GM12878 (cell line): ENCODE data around the gene CDHR5. TPM values are rescaled to one million over a fixed set of nuclear protein-coding genes. Genes with fewer than 3 reads are reported as not detected.

ENCODE experiments used
- ATAC-seq: fragments of 200-7000 bp; cut with Tn5 transposase; 3 replicates; pipeline ENCODE4 v1.9.1; 2020; ENCODE audit warnings: mild to moderate bottlenecking, moderate library complexity
- BruUV-seq: library from RNA; stranded (reverse); fragments of 400-500 nt; replicated peaks from 2 replicates; lab custom pipeline; 2021; lab: Mats Ljungman, UMichigan
- CTCF ChIA-PET: fragments of 300-600 bp; sonication (Branson Sonifier 250); formaldehyde crosslinking; extraction: SDS; loops from one replicate; lab custom pipeline; 2021; ENCODE audit warnings: inconsistent platforms; lab: Yijun Ruan, JAX
- POLR2A ChIA-PET: fragments of 350-600 bp; formaldehyde crosslinking; extraction: SDS; loops from one replicate; lab custom pipeline; 2021; ENCODE audit warnings: inconsistent platforms; lab: Charles Lee
- RAD21 ChIA-PET: fragments of 300-600 bp; sonication (Branson Sonifier 250); formaldehyde crosslinking; loops from one replicate; lab custom pipeline; 2023; ENCODE audit warnings: antibody characterized with exemption; ENCODE audit not compliant: unreplicated experiment; lab: Charles Lee
- SMC1A ChIA-PET: fragments of 300-600 bp; sonication (Branson Sonifier 250); formaldehyde crosslinking; loops from one replicate; lab custom pipeline; 2023; ENCODE audit not compliant: unreplicated experiment, uncharacterized antibody; lab: Charles Lee
- DNase-seq: peaks from one replicate; pipeline ENCODE4 v3.0.0-alpha.2; 2011; ENCODE audit warnings: low read depth, low spot score
- FAIRE-seq: peaks from 3 replicates; lab custom pipeline; 2011; peaks lifted over from hg19 to GRCh38; lab: Jason Lieb, UNC
- H2AFZ ChIP-seq: 2 replicates; pipeline ENCODE4 v1.6.0; 2011; ENCODE audit warnings: low read depth, low read length, control low read depth; ENCODE audit not compliant: control insufficient read depth
- H3K27ac ChIP-seq: 2 replicates; pipeline ENCODE4 v1.5.1; 2011; ENCODE audit warnings: control low read depth; ENCODE audit not compliant: control insufficient read depth, insufficient read depth
- H3K27me3 ChIP-seq, 2 experiments: replicated peaks in 1 of 2; 2 replicates each; pipeline versions ENCODE4 v1.6.0 to v1.6.1; 2011; ENCODE audit warnings: low read length in 1 of 2; ENCODE audit not compliant: control insufficient read depth in 2 of 2, insufficient read depth in 2 of 2
- H3K36me3 ChIP-seq, 2 experiments: 2 replicates each; pipeline ENCODE4 v1.5.1; 2011; ENCODE audit warnings: low read length in 1 of 2; ENCODE audit not compliant: control insufficient read depth in 2 of 2, insufficient read depth in 2 of 2
- H3K4me1 ChIP-seq: 2 replicates; pipeline ENCODE4 v1.6.1; 2011; ENCODE audit warnings: mild to moderate bottlenecking, low read length, moderate library complexity, mixed read lengths; ENCODE audit not compliant: control insufficient read depth, insufficient read depth
- H3K4me2 ChIP-seq: 2 replicates; pipeline ENCODE4 v1.6.0; 2011; ENCODE audit warnings: control low read depth; ENCODE audit not compliant: control insufficient read depth, insufficient read depth
- H3K4me3 ChIP-seq: fragments of 200-600 bp; sonication (generic); 2 replicates; pipeline ENCODE4 v1.5.1; 2016
- H3K79me2 ChIP-seq: 2 replicates; pipeline ENCODE4 v1.6.0; 2011; ENCODE audit warnings: low read length; ENCODE audit not compliant: control insufficient read depth, insufficient read depth
- H3K9ac ChIP-seq: 2 replicates; pipeline ENCODE4 v1.8.0; 2011; ENCODE audit warnings: low read length, control low read depth, mixed read lengths; ENCODE audit not compliant: control insufficient read depth, insufficient read depth
- H3K9me3 ChIP-seq: replicated peaks from 3 replicates; pipeline ENCODE4 v1.5.1; 2011; ENCODE audit warnings: mild to moderate bottlenecking, low read length; ENCODE audit not compliant: control insufficient read depth, insufficient read depth
- H4K20me1 ChIP-seq: 2 replicates; pipeline ENCODE4 v1.6.0; 2011; ENCODE audit not compliant: control insufficient read depth, insufficient read depth
- EP300 ChIP-seq, 2 experiments: fragments of 150-350 bp in 1 of 2; IDR thresholded peaks; 2 replicates each; pipeline ENCODE4 v1.6.1; 2011 to 2012; ENCODE audit warnings: low read depth in 2 of 2, low read length in 2 of 2, borderline replicate concordance in 1 of 2, improper control_type of control experiment in 1 of 2, inconsistent platforms in 1 of 2; ENCODE audit not compliant: control insufficient read depth in 1 of 2
- POLR2A ChIP-seq: IDR thresholded peaks from 2 replicates; pipeline ENCODE4 v1.6.1; 2011; ENCODE audit warnings: low read depth, mild to moderate bottlenecking, low read length
- SMAD1 ChIP-seq: fragments of 450-650 bp; IDR thresholded peaks from 2 replicates; pipeline ENCODE4 v1.6.1; 2018; ENCODE audit warnings: mild to moderate bottlenecking, low read depth; ENCODE audit not compliant: partially characterized antibody
- SP1 ChIP-seq: IDR thresholded peaks from one replicate; pipeline ENCODE4 v1.6.1; 2011; ENCODE audit warnings: low read depth, low read length
- WGBS: methylation state at CpG from one replicate; pipeline ENCODE4 v1.1.6; 2016; ENCODE audit warnings: low lambda C conversion rate; ENCODE audit not compliant: insufficient replicate concordance, insufficient coverage; ENCODE audit errors: missing lambda C conversion rate; 5-methylcytosine and 5-hydroxymethylcytosine counted together
- in situ Hi-C: fragments of 300-500 bp; cut with MboI; formaldehyde crosslinking; loops from 9 replicates; pipeline ENCODE4 v1.14.3; 2018; ENCODE audit warnings: mixed read lengths
- intact Hi-C: fragments of 100-400 bp; cut with micrococcal nuclease; formaldehyde crosslinking; loops from one replicate; pipeline ENCODE4 v1.14.2; 2022; ENCODE audit not compliant: unreplicated experiment
- polyA plus RNA-seq, 11 experiments: library from polyadenylated mRNA; depleted of rRNA in 4 of 11; unstranded in 6 of 11; stranded (reverse) in 5 of 11; fragments of >200 nt; fragmentation: Nextera tagmentation in 4 of 11; fragmentation: Illumina TruSeq in 1 of 11; extraction: Ambion mirVana in 4 of 11; extraction: Trizol in 1 of 11; gene quantifications; 1 replicate in 1 of 11; 2 replicates in 10 of 11; pipeline versions ENCODE4 v1.2.1 to v1.2.3, GENCODE V29; 2011 to 2016; ENCODE audit warnings: inconsistent platforms in 2 of 11, missing spikeins in 2 of 11, low read depth in 1 of 11
- total RNA-seq, 4 experiments: library from RNA; depleted of rRNA in 3 of 4; stranded (reverse); fragments of >200 nt in 3 of 4; fragmentation: Illumina TruSeq in 1 of 4; extraction: Trizol in 1 of 4; gene quantifications; 2 replicates each; pipeline versions ENCODE4 v1.2.1 to v1.2.3, GENCODE V29; 2013 to 2021
- TF ChIP-seq, protein P1 (sequence below): IDR thresholded peaks from 2 replicates; pipeline ENCODE4 v1.6.1; 2012; ENCODE audit warnings: low read depth, low read length, improper control_type of control experiment
- TF ChIP-seq, protein P2 (sequence below): fragments of 450-650 bp; IDR thresholded peaks from 2 replicates; pipeline ENCODE4 v1.6.1; 2017; ENCODE audit warnings: antibody characterized with exemption, mild to moderate bottlenecking, moderate library complexity

CDHR5 gene
- total and polyA plus RNA-seq, 10 of the 15 experiments (the other 5 are each of a cell fraction or from before 2014, with no cell fraction given) = 0.06 TPM; not detected in 9

DNA sequence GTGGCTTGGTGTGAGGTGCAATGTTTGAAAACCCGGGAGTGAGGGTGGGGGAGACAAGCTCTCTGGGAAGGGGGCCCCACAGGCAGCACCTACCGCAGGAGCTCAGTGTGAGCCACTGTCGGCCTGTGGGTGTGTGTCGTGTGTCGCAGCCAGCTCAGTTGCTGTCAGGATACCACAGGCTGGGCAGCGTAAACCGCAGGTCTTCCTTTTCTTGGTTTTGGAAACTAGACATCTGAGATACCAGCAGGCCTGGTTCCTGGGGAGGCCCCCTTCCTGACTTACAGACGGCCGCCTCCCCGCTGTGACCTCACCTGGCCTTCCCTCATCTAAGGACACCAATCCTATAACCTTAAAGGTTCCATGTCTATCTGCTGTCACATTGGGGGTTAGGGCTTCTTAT, 28.4 kb downstream of the CDHR5 start:
- Histone ChIP-seq H3K4me1 (no peaks in the 10 kb centered on the region), H3K9me3 (no peaks in the 10 kb centered on the region), H4K20me1 (no peaks in the 10 kb centered on the region; the same call in 1 of the 2 replicates), H3K27me3 (no peaks in the 10 kb centered on the region), H3K4me2 (no peak overlapping the region), H3K9ac (no peak overlapping the region), H3K27ac (no peak overlapping the region), H2AFZ (no peak overlapping the region), H3K4me3 (no peak overlapping the region), H3K79me2 (no peaks in the 10 kb centered on the region), H3K36me3 (peaks cover 21 to 52% of the 10 kb centered on the region in 2 experiments; a peak in 3 of 4 replicates)
- FAIRE-seq (no peak), DNase-seq (no peak), ATAC-seq (no peak)
- BruUV-seq = no TSS peak
- 81% methylated on average over 10 of the region's 10 CpGs for WGBS
- ChIA-PET SMC1A (no interaction called here), POLR2A (interaction anchor here (0.5 kb wide), 1 partner anchor 20 kb away, joined by 3 read pairs; no protein-coding TSS in a partner anchor), CTCF (no interaction called here), RAD21 (no interaction called here)
- intact Hi-C loops (no loop called here), in situ Hi-C loops (no loop called here)
- TF ChIP-seq, protein P1, sequence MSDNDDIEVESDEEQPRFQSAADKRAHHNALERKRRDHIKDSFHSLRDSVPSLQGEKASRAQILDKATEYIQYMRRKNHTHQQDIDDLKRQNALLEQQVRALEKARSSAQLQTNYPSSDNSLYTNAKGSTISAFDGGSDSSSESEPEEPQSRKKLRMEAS = no peak
- TF ChIP-seq EP300 (IDR thresholded peaks at IDR 0.05; ENCODE audit: borderline replicate concordance in 1 of 2, control insufficient read depth in 1 of 2, low read depth in 2 of 2, low read length in 2 of 2) (no peak), POLR2A (no peak), SMAD1 (no peak), SP1 (no peak)
- TF ChIP-seq, protein P2, sequence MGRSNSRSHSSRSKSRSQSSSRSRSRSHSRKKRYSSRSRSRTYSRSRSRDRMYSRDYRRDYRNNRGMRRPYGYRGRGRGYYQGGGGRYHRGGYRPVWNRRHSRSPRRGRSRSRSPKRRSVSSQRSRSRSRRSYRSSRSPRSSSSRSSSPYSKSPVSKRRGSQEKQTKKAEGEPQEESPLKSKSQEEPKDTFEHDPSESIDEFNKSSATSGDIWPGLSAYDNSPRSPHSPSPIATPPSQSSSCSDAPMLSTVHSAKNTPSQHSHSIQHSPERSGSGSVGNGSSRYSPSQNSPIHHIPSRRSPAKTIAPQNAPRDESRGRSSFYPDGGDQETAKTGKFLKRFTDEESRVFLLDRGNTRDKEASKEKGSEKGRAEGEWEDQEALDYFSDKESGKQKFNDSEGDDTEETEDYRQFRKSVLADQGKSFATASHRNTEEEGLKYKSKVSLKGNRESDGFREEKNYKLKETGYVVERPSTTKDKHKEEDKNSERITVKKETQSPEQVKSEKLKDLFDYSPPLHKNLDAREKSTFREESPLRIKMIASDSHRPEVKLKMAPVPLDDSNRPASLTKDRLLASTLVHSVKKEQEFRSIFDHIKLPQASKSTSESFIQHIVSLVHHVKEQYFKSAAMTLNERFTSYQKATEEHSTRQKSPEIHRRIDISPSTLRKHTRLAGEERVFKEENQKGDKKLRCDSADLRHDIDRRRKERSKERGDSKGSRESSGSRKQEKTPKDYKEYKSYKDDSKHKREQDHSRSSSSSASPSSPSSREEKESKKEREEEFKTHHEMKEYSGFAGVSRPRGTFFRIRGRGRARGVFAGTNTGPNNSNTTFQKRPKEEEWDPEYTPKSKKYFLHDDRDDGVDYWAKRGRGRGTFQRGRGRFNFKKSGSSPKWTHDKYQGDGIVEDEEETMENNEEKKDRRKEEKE = no peak
